DMS 273 (cell line): ENCODE data around the gene RUNX1.

Experiments used
- DNase-seq: peaks from one replicate; lab custom pipeline; 2025; ENCODE audit not compliant: unreplicated experiment; lab: John Stamatoyannopoulos, UW

The RUNX1 gene

DNA sequence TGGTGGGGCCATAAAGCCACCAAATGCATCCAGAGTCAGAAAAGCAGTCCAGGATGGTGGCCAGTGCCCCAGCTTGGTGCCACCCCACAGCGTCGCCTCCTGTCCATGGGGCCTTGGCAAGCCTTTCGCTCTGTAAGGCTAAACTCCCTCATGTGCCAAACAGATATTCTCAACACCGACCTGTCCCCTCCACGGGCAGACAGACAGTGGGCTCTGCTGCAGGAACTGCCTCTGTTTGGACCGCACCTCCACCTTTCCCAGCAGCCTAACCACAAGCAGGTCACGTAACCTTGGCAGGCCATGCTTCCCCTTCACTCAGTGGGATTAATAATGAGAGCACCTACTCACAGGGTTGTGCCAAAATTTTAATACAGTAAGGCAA, 11.7 kb downstream of the RUNX1 start:
- no peak for DNase-seq

- DNase-seq, result no peak
Measured at GRCh38 chr21:35036465-35037383, 12.4 kb downstream of the RUNX1 start.

GRCh38 chr21:35035581-35035980, 13.5 kb downstream of the RUNX1 start:
- DNase-seq, result no peak

DNA sequence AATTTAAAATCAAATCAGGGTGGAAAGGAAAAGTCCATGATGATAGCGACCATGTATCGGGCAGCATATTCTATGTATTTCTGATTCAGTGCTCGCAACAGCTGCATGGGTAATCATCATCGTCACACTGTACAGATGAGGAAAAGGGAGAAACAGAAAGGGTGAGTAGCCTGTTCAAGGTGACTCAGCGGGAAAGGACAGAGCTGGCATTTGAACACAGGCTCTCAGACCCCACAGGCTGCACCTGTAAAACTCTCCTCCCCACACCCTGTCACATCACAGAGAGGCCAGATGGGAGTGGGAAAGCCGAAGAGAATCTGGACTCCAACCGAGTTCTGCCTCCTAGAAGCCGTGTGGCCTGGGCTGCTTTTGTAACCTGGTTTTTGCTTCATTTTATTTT, 14.0 kb downstream of the RUNX1 start:
- DNase-seq, result no peak

GRCh38 chr21:35034203-35034926, 14.7 kb downstream of the RUNX1 start:
- DNase-seq, result no peak

- no peak for DNase-seq
Measured at GRCh38 chr21:35032474-35033263, 16.4 kb downstream of the RUNX1 start.

GRCh38 chr21:35028451-35028978, 20.6 kb downstream of the RUNX1 start:
- DNase-seq, result no peak

- DNase-seq, result no peak
Measured at GRCh38 chr21:35027563-35028450, 21.3 kb downstream of the RUNX1 start.

GRCh38 chr21:35026617-35027562, 22.2 kb downstream of the RUNX1 start:
- no peak for DNase-seq

DNA sequence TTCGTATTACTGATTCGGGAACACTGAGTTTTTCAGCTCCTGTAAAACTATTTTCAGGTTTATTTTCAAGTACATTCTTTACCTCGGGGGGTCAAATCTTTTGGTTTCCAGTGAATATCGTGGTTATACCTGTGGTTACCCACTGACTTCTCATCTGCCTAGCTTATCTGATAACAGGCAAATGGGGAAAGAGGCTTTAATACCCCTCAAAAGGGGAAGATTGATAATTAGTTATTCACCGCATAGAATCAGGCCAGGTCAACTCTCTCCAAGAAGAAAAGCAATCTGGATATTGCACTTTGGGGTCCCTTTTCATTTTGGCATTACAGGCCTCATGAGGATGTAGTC, 23.0 kb downstream of the RUNX1 start:
- DNase-seq, result no peak

DNA sequence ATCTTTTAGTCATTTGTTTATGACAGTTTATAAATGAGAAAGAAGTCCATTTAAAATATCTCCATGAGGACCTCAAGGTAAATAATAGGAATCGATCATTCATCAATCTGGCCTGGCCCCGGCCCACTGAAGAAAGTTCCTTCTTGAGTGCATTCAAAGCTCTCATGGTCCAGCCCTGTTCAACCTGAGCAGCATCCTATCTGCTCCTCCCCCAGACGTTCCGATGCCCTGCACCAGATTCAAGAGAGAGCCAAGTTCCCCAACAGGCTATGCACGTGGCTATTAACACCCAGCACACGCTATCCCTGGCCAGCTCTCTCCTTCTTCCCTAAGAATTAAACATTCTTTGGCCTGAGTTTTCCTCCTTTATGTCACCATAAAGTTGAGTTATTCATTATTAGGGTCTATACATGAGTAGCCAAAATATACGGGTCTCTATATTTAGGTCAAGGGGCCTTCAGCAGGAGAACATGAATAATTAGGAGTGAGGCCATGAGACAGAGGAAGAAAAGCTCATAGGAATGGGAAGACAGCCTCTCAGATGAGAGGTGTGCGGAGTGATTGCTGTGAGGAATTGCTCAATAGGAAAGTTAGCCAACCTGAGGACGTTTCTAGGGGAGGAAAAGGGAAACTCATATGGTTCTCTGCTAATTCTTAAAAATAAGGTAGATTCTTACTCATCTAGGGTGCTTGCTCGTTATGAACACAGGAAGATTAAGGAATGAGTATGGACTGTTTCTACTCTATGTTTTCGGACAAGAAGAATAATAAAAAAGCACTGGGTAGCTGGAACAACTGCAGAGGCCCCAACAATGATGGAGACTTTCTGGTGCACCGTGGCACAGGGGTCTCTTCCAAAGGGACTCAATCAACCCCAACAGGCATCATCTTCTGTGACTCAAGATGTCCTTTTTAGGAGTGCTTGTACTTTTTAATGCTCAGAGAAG, 23.6 kb downstream of the RUNX1 start:
- no peak for DNase-seq

DNA sequence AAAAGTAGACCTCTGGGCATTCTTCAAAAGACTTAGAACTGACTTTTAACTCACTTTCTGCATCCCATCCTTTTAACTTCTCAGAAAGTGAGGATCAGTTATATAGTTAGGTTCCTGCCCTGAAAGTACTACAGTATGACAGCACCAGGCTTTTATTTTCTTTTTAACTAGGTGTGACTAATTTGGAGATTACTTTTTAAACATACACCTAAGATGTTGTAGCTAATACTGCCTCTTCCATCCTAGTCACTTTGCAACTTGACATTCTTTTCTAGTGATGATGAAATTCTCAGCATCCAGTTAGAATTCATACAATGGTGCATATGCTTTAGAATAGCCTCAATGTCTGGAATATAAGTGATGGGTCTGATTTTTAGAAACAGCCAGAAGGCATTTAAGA, 24.6 kb downstream of the RUNX1 start:
- no peak for DNase-seq

GRCh38 chr21:35024071-35024420, 25.1 kb downstream of the RUNX1 start:
- no peak for DNase-seq

DNA sequence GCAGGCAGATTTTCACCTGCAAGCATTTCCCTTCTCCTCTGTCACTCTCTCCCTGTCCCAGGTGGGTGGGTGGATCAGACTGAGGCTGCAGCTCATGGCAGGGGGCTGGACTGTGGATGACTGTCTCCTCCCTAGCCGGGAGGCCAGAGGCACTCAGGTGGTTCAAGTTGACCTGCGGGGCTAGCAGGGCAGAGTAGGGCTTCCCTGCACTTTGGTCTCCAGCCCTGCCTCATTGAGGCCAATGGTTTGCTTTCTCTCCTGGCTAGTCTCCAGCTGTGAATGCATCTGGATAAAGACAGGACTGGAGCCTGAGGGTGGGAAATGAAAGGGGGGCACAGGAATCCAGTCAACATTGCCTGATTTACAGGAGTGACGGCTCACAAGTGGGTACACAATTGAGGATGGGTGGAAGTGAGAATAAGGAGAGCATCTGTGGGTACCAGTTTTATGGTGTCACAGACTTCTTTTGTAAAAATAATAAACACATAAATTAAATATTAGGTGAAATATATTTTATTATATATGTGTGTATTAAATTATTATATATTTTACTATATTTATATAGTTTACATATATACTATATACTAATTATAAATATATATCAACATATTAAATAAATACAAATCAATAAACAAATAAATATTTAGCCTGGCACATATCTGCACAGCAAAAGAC, 25.6 kb downstream of the RUNX1 start:
- no peak for DNase-seq

- no peak for DNase-seq
Measured at GRCh38 chr21:35021546-35021945, 27.6 kb downstream of the RUNX1 start.

DNA sequence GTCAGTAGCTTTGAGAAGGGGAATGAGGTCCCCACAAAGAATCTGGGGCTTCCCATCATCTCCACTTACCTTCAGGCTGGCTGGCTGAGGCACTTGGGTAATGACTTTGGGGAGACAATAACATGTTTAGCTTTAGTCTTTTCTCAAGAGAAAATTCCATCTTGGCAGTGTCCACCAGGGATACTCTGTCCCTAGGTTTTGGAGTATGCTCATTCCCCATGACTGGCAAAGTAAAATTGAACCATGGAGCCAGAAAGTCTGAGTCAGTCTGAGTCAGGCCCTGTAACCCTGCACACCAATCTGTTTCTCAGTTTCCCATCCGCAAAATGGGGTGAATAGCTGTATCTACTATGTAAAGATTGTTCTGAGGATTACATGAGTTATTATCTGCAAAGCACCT, 28.2 kb downstream of the RUNX1 start:
- DNase-seq, result no peak

DNA sequence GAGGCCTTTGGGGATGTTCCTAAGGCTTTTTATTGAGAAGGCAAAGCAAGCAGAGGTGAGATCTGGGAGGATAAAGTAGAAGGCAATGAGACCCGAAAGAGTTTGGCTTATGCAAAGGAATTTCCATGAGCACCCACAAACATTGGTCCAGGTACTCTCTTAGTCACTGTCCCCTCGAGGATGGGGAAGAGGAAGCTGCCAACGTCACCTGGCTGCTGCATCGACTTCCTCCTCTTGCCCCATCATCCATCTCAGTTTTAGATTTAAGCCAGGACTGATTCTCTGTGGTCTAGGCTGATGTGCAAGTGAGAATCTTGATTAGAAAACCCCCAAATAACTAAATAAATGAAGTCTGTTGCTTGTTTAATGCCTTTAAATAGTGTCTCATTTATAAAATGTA, 28.7 kb downstream of the RUNX1 start:
- no peak for DNase-seq

- no peak for DNase-seq
Measured at GRCh38 chr21:35019631-35020032, 29.5 kb downstream of the RUNX1 start.
